Measurements from ENCODE around the gene GABBR2.

DNA sequence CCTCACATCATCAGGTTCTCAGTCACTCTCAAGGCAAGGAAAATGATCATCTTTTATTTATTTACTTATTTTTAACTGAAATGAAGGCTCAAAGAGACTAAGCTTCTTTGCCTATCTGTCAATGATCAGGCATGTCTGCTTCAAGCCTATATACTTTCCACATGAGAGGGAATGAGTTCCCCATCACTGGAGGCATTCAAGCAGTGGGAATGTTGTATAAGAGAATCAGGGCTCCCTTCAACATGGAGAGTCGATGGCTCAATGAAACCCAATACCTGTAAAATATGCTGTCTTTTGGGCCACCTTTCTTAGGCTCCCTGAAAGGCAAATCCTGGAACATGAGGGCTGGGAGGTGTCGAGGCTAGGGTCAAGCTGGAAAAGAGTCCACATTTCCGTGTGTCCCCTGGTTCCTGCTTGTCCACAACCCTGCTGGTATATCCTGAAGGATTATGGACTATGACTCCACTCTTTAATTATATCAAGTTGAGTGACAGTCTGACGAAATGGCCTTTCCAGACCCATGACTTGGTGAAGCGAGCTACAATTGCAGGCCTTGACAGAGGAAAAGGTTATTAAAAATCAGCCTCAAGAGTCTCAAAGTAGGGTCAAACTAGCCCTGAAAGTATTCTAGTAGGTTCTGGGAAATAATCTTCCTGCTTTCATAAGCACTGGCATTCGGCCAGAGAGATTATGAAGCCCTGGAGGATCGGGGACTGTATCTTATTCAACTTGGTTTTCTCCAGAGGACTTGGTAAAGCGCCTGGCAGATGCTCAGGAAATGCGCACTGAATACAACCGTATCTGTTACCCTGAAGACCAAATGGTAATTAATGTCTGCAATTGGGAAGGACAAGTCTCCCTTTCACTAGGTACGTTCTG lies 307.4 kb downstream of the GABBR2 start:
- TF ChIP-seq EZH2phosphoT487 (IDR thresholded peaks at IDR 0.05; ENCODE audit: low read length): no peak
- TF ChIP-seq, protein P1, sequence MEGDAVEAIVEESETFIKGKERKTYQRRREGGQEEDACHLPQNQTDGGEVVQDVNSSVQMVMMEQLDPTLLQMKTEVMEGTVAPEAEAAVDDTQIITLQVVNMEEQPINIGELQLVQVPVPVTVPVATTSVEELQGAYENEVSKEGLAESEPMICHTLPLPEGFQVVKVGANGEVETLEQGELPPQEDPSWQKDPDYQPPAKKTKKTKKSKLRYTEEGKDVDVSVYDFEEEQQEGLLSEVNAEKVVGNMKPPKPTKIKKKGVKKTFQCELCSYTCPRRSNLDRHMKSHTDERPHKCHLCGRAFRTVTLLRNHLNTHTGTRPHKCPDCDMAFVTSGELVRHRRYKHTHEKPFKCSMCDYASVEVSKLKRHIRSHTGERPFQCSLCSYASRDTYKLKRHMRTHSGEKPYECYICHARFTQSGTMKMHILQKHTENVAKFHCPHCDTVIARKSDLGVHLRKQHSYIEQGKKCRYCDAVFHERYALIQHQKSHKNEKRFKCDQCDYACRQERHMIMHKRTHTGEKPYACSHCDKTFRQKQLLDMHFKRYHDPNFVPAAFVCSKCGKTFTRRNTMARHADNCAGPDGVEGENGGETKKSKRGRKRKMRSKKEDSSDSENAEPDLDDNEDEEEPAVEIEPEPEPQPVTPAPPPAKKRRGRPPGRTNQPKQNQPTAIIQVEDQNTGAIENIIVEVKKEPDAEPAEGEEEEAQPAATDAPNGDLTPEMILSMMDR (IDR thresholded peaks at IDR 0.05; ENCODE audit: low read length): no peak

Measured in MM.1S (cell line).